HepG2 (cell line): ENCODE measurements around the gene CSTF1. TPM values are rescaled to one million over a fixed set of nuclear protein-coding genes. Genes with fewer than 3 reads are reported as not detected.

Experiments used
- ATAC-seq: fragments of 200-7000 bp; cut with Tn5 transposase; 3 replicates; pipeline ENCODE4 v1.9.1; 2020; ENCODE audit warnings: mild to moderate bottlenecking, moderate library complexity
- BruUV-seq: library from RNA; stranded (reverse); fragments of 400-500 nt; replicated peaks from 2 replicates; lab custom pipeline; 2021; lab: Mats Ljungman, UMichigan
- CTCF ChIA-PET: fragments of 300-600 bp; formaldehyde crosslinking; extraction: SDS; loops from one replicate; lab custom pipeline; 2021; ENCODE audit warnings: low total read pairs, inconsistent platforms, low intra/inter-chr PET ratio; lab: Yijun Ruan, JAX
- POLR2A ChIA-PET: fragments of 350-600 bp; sonication (Branson Sonifier 250); formaldehyde crosslinking; loops from one replicate; lab custom pipeline; 2020; ENCODE audit warnings: antibody characterized with exemption, inconsistent platforms; lab: Yijun Ruan, JAX
- DNase-seq: peaks from one replicate; pipeline ENCODE4 v3.0.0-alpha.2; 2015; ENCODE audit warnings: low spot score
- FAIRE-seq: peaks from 3 replicates; lab custom pipeline; 2011; peaks lifted over from hg19 to GRCh38; lab: Jason Lieb, UNC
- H2AFZ ChIP-seq: one replicate; pipeline ENCODE4 v1.6.1; 2011; ENCODE audit warnings: low read length, inconsistent platforms
- H3K27ac ChIP-seq: fragments of 300-600 bp; 3 replicates; pipeline ENCODE4 v1.8.0; 2011; ENCODE audit warnings: mixed run types, mild to moderate bottlenecking, mixed read lengths, low read length, inconsistent platforms; ENCODE audit not compliant: insufficient read depth; ENCODE audit errors: extremely low read length
- H3K27me3 ChIP-seq, 2 experiments: fragments of 200-600 bp in 1 of 2; 2 replicates in 1 of 2; 3 replicates in 1 of 2; pipeline versions ENCODE4 v1.6.0 to v1.8.0; 2011; ENCODE audit warnings: low read length in 2 of 2, mild to moderate bottlenecking in 2 of 2, moderate library complexity in 2 of 2, inconsistent platforms in 1 of 2; ENCODE audit not compliant: insufficient read depth in 2 of 2, control insufficient read depth in 1 of 2
- H3K36me3 ChIP-seq, 2 experiments: fragments of 200-600 bp in 1 of 2; replicated peaks in 1 of 2; 2 replicates in 1 of 2; 3 replicates in 1 of 2; pipeline versions ENCODE4 v1.5.1 to v1.8.0; 2011; ENCODE audit warnings: low read length in 2 of 2, inconsistent platforms in 1 of 2; ENCODE audit not compliant: insufficient read depth in 2 of 2, control insufficient read depth in 1 of 2
- H3K4me1 ChIP-seq: 2 replicates; pipeline ENCODE4 v1.5.1; 2012; ENCODE audit warnings: low read length, inconsistent platforms; ENCODE audit not compliant: insufficient read depth
- H3K4me2 ChIP-seq: 2 replicates; pipeline ENCODE4 v1.6.0; 2011; ENCODE audit warnings: low read depth, low read length, inconsistent platforms
- H3K4me3 ChIP-seq, 3 experiments: fragments of 200-600 bp in 1 of 3; sonication (generic), shearing (Covaris generic) in 1 of 3; replicated peaks in 1 of 3; 2 replicates each; pipeline ENCODE4 v1.5.1; 2011 to 2016; ENCODE audit warnings: low read length in 3 of 3, inconsistent platforms in 2 of 3, low read depth in 2 of 3, mild to moderate bottlenecking in 2 of 3, control low read depth in 1 of 3, mixed read lengths in 1 of 3; ENCODE audit not compliant: insufficient read depth in 1 of 3
- H3K79me2 ChIP-seq: one replicate; pipeline ENCODE4 v1.6.1; 2011; ENCODE audit warnings: low read length, inconsistent platforms; ENCODE audit not compliant: insufficient read depth
- H3K9ac ChIP-seq: 2 replicates; pipeline ENCODE4 v1.6.0; 2011; ENCODE audit warnings: mild to moderate bottlenecking, low read depth, low read length, inconsistent platforms; ENCODE audit not compliant: insufficient read depth
- H3K9me3 ChIP-seq: 2 replicates; pipeline ENCODE4 v1.5.1; 2012; ENCODE audit warnings: mild to moderate bottlenecking, low read length
- H4K20me1 ChIP-seq: 2 replicates; pipeline ENCODE4 v1.6.0; 2011; ENCODE audit warnings: inconsistent platforms, mild to moderate bottlenecking, low read length, moderate library complexity; ENCODE audit not compliant: insufficient read depth
- CHCHD3 ChIP-seq: sonication (generic); formaldehyde crosslinking; IDR thresholded peaks from 2 replicates; pipeline ENCODE4 v1.8.0; 2022; ENCODE audit warnings: mild to moderate bottlenecking, missing genetic modification reagents, moderate library complexity
- DMAP1 ChIP-seq: IDR thresholded peaks from 2 replicates; pipeline ENCODE4 v1.6.1; 2016
- DNMT1 ChIP-seq: sonication (generic); formaldehyde crosslinking; IDR thresholded peaks from 2 replicates; pipeline ENCODE4 v1.5.1; 2020; ENCODE audit warnings: mild to moderate bottlenecking, missing genetic modification reagents
- TBL1XR1 ChIP-seq: fragments of 150-350 bp; IDR thresholded peaks from 2 replicates; pipeline ENCODE4 v1.6.1; 2014; ENCODE audit warnings: borderline replicate concordance, low read length; ENCODE audit not compliant: partially characterized antibody
- ZNF768 ChIP-seq: sonication (generic); formaldehyde crosslinking; IDR thresholded peaks from 2 replicates; pipeline ENCODE4 v1.4.0; 2020; ENCODE audit warnings: missing genetic modification reagents
- WGBS: methylation state at CpG from one replicate; pipeline ENCODE4 v1.1.6; 2017; ENCODE audit warnings: low lambda C conversion rate; 5-methylcytosine and 5-hydroxymethylcytosine counted together
- in situ Hi-C: cut with HindIII; loops from 2 replicates; pipeline ENCODE4 v1.10.0; 2017; ENCODE audit warnings: low pct_unique_long_range_greater_than_20kb; ENCODE audit not compliant: extremely low pct_ligation_motif_present
- intact Hi-C: fragments of 100-400 bp; cut with micrococcal nuclease; formaldehyde crosslinking; loops from one replicate; pipeline ENCODE4 v1.10.0; 2022; ENCODE audit not compliant: unreplicated experiment
- polyA plus RNA-seq, 8 experiments: library from polyadenylated mRNA; depleted of rRNA in 3 of 8; stranded (reverse) in 7 of 8; unstranded in 1 of 8; fragments of >200 nt; fragmentation: Illumina TruSeq in 4 of 8; extraction: Trizol in 4 of 8; gene quantifications; 2 replicates each; pipeline versions ENCODE4 v1.2.1 to v1.2.3, GENCODE V29; 2011 to 2016; ENCODE audit warnings: low read depth in 4 of 8, missing spikeins in 1 of 8, mixed read lengths in 1 of 8; ENCODE audit not compliant: insufficient read depth in 1 of 8
- total RNA-seq, 5 experiments: library from RNA; depleted of rRNA; stranded (reverse); fragments of >200 nt; fragmentation: Illumina TruSeq; extraction: Trizol; gene quantifications; 2 replicates each; pipeline ENCODE4 v1.2.3, GENCODE V29; 2016; ENCODE audit warnings: low read depth in 1 of 5
- TF ChIP-seq, protein P1 (sequence below): sonication (generic); formaldehyde crosslinking; IDR thresholded peaks from 2 replicates; pipeline ENCODE4 v1.4.0; 2020; ENCODE audit warnings: missing genetic modification reagents, borderline replicate concordance

The CSTF1 gene
- total and polyA plus RNA-seq, 2 of the 13 experiments (the other 11 are each of a cell fraction or from before 2014, with no cell fraction given), result 70.9 to 100 TPM

GRCh38 chr20:56420028-56420427 lies 27.6 kb downstream of the CSTF1 start (continued):
- TF ChIP-seq DMAP1 (CRISPR knock-in tag), result no peak
- TF ChIP-seq, protein P1, sequence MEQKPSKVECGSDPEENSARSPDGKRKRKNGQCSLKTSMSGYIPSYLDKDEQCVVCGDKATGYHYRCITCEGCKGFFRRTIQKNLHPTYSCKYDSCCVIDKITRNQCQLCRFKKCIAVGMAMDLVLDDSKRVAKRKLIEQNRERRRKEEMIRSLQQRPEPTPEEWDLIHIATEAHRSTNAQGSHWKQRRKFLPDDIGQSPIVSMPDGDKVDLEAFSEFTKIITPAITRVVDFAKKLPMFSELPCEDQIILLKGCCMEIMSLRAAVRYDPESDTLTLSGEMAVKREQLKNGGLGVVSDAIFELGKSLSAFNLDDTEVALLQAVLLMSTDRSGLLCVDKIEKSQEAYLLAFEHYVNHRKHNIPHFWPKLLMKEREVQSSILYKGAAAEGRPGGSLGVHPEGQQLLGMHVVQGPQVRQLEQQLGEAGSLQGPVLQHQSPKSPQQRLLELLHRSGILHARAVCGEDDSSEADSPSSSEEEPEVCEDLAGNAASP (CRISPR knock-in tag), result peak; percentile 56; the same call in 1 of the 2 replicates

DNA sequence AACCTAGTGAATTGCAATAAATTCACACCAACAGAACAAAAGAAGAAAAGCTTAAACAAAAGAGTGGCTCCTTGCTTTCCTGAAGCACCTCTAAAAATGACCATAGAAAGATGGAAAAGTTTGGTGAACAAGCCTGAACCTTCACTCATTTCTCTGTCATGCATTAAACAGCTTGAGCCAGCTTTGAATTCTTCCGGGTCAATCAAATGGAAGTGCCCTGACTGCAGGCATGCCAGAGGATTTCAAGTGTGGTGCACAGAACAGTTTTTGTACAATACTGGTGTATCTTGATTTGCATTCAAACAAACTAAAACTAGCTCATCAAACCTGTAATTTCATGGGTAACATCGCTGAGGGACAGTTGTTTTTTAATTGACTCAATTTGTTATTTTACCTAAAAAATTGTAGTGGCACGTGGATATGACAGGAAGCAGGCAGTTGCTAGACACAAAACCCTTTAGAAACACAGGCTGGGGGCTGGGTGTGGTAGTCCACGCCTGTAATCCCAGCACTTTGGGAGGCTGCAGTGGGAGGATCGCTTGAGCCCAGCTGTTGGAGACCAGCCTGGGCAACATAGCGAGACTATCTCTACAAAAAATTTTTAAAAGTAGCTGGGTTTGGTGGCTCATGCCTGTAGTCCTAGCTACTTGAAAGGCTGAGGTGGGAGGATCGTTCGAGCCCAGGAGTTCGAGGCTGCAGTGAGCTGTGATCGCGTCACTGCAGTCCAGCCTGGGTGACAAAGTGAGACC lies 28.7 kb downstream of the CSTF1 start:
- in situ Hi-C loops (no loop called here), intact Hi-C loops (no loop called here)
- no TSS peak for BruUV-seq
- Histone ChIP-seq H3K27ac (no peak overlapping the region), H3K79me2 (no peaks in the 10 kb centered on the region), H3K36me3 (no peaks in the 10 kb centered on the region), H3K9ac (no peak overlapping the region), H2AFZ (no peak overlapping the region), H3K4me2 (no peak overlapping the region), H4K20me1 (no peaks in the 10 kb centered on the region), H3K27me3 (no peaks in the 10 kb centered on the region), H3K4me1 (peaks cover 66% of the 10 kb centered on the region), H3K4me3 (no peak overlapping the region), H3K9me3 (no peaks in the 10 kb centered on the region)
- 83% methylated on average over 11 of the region's 11 CpGs for WGBS
- POLR2A ChIA-PET, result interaction anchor here (1.7 to 3.0 kb wide), 2 partner anchors 9 to 25 kb away, joined by 5 to 7 read pairs; partner anchors contain the start of gene CASS4
- ATAC-seq (no peak), FAIRE-seq (no peak), DNase-seq (no peak)
- CTCF ChIA-PET, result no interaction called here
- TF ChIP-seq ZNF768 (CRISPR knock-in tag) (peak; percentile 10; the same call in 1 of the 2 replicates), TBL1XR1 (no peak), DNMT1 (no peak), CHCHD3 (CRISPR knock-in tag) (no peak)
